ENCODE measurements around the gene CKB.

- no peak for TF ChIP-seq EZH2 (IDR thresholded peaks at IDR 0.05; ENCODE audit: borderline replicate concordance, low read depth, low read length)
- TF ChIP-seq CTCF (IDR thresholded peaks at IDR 0.05 in 2 of 3, conservative IDR thresholded peaks at IDR 0.05 in 1 of 3; ENCODE audit: insufficient read depth in 2 of 3, low read depth in 1 of 3, low read length in 3 of 3): no peak
- no peak for TF ChIP-seq ZBTB11 (CRISPR knock-in tag; IDR thresholded peaks at IDR 0.05)
- no peak for TF ChIP-seq ZNF232 (CRISPR knock-in tag; IDR thresholded peaks at IDR 0.05)
- TF ChIP-seq ZNF263 (CRISPR knock-in tag; IDR thresholded peaks at IDR 0.05; ENCODE audit: borderline replicate concordance): no peak
These were observed 5.5 kb upstream of the CKB start for GRCh38 chr14:103528146-103528586.
